Lower lobe of right lung (tissue), 2 donors: ENCODE results near the gene PDE4C. TPM values are rescaled to one million over a fixed set of nuclear protein-coding genes. Genes with fewer than 3 reads are reported as not detected.
A peak's percentile ranks its signal among the peaks of the same experiment; 100 is the strongest.

Source experiments
- ATAC-seq, 2 donors: fragments of 200-7000 bp; cut with Tn5 transposase; one replicate each; pipeline ENCODE4 v1.9.1; 2020 to 2022; ENCODE audit warnings: mild to moderate bottlenecking in 2 of 2, moderate library complexity in 2 of 2
- DNase-seq: peaks from one replicate; pipeline ENCODE4 v3.0.0-alpha.2; 2020
- H3K27ac ChIP-seq: fragments of 200-600 bp; one replicate; pipeline ENCODE4 v1.8.0; 2022
- H3K27me3 ChIP-seq: fragments of 200-600 bp; one replicate; pipeline ENCODE4 v1.8.0; 2022; ENCODE audit warnings: low read depth
- H3K36me3 ChIP-seq: fragments of 200-600 bp; one replicate; pipeline ENCODE4 v1.8.0; 2022; ENCODE audit warnings: mild to moderate bottlenecking
- H3K4me1 ChIP-seq: fragments of 200-600 bp; one replicate; pipeline ENCODE4 v1.8.0; 2022
- H3K4me3 ChIP-seq: fragments of 200-600 bp; one replicate; pipeline ENCODE4 v1.8.0; 2022; ENCODE audit warnings: mild to moderate bottlenecking
- H3K9me3 ChIP-seq: fragments of 200-600 bp; one replicate; pipeline ENCODE4 v1.8.0; 2022
- CTCF ChIP-seq: fragments of 200-600 bp; IDR thresholded peaks from one replicate; pipeline ENCODE4 v1.8.0; 2022; ENCODE audit warnings: antibody characterized with exemption, mild to moderate bottlenecking
- intact Hi-C: fragments of 100-400 bp; cut with DNase I; formaldehyde crosslinking; loops from one replicate; pipeline ENCODE4 v1.11.0; 2022
- total RNA-seq: library from RNA; stranded (reverse); fragmentation: NEBNext Ultra II Directional; extraction: Animal tissue kit (Norgen Biotek cat#: 25700); gene quantifications from one replicate; pipeline ENCODE4 v1.2.1, GENCODE V29; 2021
- donor health status: DM: no; HTN: yes; CAD: no; lungs with severe emphysema.

PDE4C gene
- total RNA-seq, 1 donor from 2014 or later, result 9.6 TPM

DNA sequence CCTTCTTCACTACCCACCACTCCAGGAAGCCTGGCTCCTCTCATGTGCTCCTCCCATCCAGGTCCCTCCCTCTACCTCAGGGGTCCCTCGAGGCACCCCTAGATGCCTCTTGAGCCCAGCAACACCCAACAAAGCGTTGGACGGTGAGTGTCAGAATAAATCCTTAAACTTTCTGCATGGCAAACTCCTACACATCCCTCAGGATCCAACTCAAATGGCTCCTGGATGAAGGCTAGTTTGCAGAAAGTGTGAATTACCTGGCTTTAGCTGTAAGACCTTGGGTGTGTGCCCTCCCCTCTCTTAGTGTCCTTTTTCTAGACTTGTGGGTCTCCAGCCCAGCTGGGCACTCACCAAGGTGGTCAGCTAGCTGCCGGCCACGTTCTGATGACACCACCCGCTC is 27.9 kb downstream of the PDE4C start:
- Histone ChIP-seq H3K4me3 (no peak overlapping the region), H3K27me3 (no peaks in the 10 kb centered on the region), H3K36me3 (peaks cover 43% of the 10 kb centered on the region), H3K9me3 (no peaks in the 10 kb centered on the region), H3K4me1 (peaks cover 26% of the 10 kb centered on the region), H3K27ac (no peak overlapping the region)
- no peak for ATAC-seq
- intact Hi-C loops, result no loop called here
- no peak for DNase-seq
- no peak for TF ChIP-seq CTCF

GRCh38 chr19:18197941-18198340 is 28.3 kb downstream of the PDE4C start:
- Histone ChIP-seq H3K4me3 (no peak overlapping the region), H3K4me1 (peaks cover 21% of the 10 kb centered on the region), H3K27me3 (no peaks in the 10 kb centered on the region), H3K27ac (no peak overlapping the region), H3K9me3 (no peaks in the 10 kb centered on the region), H3K36me3 (peaks cover 43% of the 10 kb centered on the region)
- DNase-seq (no peak), ATAC-seq (no peak)
- no peak for TF ChIP-seq CTCF
- intact Hi-C loops, result no loop called here

GRCh38 chr19:18197306-18197705 is 28.9 kb downstream of the PDE4C start:
- no peak for TF ChIP-seq CTCF
- intact Hi-C loops, result no loop called here
- Histone ChIP-seq H3K27ac (no peak overlapping the region), H3K27me3 (no peaks in the 10 kb centered on the region), H3K9me3 (no peaks in the 10 kb centered on the region), H3K36me3 (peaks cover 43% of the 10 kb centered on the region), H3K4me3 (no peak overlapping the region), H3K4me1 (peaks cover 15% of the 10 kb centered on the region)
- ATAC-seq (no peak), DNase-seq (no peak)

- Histone ChIP-seq H3K36me3 (peaks cover 43% of the 10 kb centered on the region), H3K4me1 (peaks cover 16% of the 10 kb centered on the region), H3K9me3 (no peaks in the 10 kb centered on the region), H3K4me3 (no peak overlapping the region), H3K27me3 (no peaks in the 10 kb centered on the region), H3K27ac (no peak overlapping the region)
- ATAC-seq (no peak), DNase-seq (no peak)
- TF ChIP-seq CTCF, result no peak
- intact Hi-C loops, result no loop called here
These were observed 29.8 kb downstream of the PDE4C start for GRCh38 chr19:18196511-18196845.

DNA sequence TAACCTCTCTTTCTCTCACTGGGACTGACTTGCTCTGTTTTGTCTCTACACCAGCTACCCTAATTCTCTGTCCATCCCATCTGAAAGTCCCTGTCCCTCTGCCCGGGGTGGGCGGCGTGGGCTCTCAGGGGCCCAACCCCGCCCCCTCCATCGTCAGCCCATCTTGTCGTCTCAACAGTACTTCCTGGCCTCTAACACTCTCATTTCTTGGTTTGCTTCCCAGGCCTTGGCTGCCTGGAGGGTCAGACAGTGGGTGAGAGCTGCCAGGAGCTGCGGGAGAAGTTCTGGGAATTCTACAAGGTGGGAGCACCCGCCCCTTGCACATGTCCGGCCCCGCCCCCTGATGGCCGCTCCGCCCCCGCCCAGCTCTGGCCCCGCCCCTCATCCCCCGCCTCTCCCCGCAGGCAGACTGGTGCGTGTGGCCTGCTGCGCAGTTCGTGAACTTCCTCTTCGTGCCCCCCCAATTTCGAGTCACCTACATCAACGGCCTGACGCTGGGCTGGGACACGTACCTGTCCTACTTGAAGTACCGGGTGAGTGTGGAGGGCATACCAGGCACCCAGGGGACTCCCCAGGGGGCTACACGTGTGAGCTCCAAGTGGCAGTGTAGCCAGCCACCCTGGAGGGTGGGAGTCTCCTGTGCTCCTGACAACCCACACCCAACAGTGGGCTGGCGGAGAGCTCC is 31.5 kb downstream of the PDE4C start:
- Histone ChIP-seq H3K4me1 (peaks cover 17% of the 10 kb centered on the region), H3K27me3 (no peaks in the 10 kb centered on the region), H3K27ac (peak overlapping the region; percentile 49), H3K9me3 (no peaks in the 10 kb centered on the region), H3K4me3 (peak overlapping the region; percentile 76), H3K36me3 (peaks cover 35% of the 10 kb centered on the region)
- DNase-seq (no peak), ATAC-seq (no peak)
- TF ChIP-seq CTCF, result no peak
- intact Hi-C loops, result no loop called here
